Lower leg skin (tissue), 4 donors: ENCODE measurements around the gene IFI27. TPM values are rescaled to one million over a fixed set of nuclear protein-coding genes. Genes with fewer than 3 reads are reported as not detected.

ENCODE experiments used
- DNase-seq, 2 donors: peaks; one replicate each; pipeline ENCODE4 v3.0.0-alpha.2; 2019; ENCODE audit warnings: low spot score in 2 of 2
- H3K4me3 ChIP-seq: fragments of 200-600 bp; sonication (generic); 2 replicates; pipeline ENCODE4 v1.5.1; 2017; ENCODE audit warnings: mild to moderate bottlenecking, low read depth; ENCODE audit not compliant: poor library complexity, severe bottlenecking
- CTCF ChIP-seq, 3 donors: fragments of 450-650 bp; IDR thresholded peaks; one replicate each; pipeline ENCODE4 v1.5.1; 2016; ENCODE audit warnings: antibody characterized with exemption in 3 of 3, mild to moderate bottlenecking in 3 of 3, moderate library complexity in 2 of 3
- POLR2A ChIP-seq, 2 donors: fragments of 450-650 bp; IDR thresholded peaks; one replicate each; pipeline ENCODE4 v1.6.1; 2016 to 2017; ENCODE audit warnings: antibody characterized with exemption in 2 of 2, mild to moderate bottlenecking in 1 of 2, moderate library complexity in 1 of 2
- WGBS, 2 donors: methylation state at CpG; one replicate each; pipeline ENCODE4 v1.1.5; 2018; 5-methylcytosine and 5-hydroxymethylcytosine counted together
- intact Hi-C: fragments of 100-400 bp; cut with DNase I; formaldehyde crosslinking; loops from one replicate; pipeline ENCODE4 v1.15.0; 2023; ENCODE audit warnings: low total_unique reads
- total RNA-seq, 4 donors: library from RNA; depleted of rRNA; stranded (reverse); fragments of >200 nt; gene quantifications; one replicate each; pipeline ENCODE4 v1.1.0, GENCODE V29; 2016

Gene IFI27
- total RNA-seq, 4 donors from 2014 or later, result 70.2 to 133 (median 109) TPM

GRCh38 chr14:94113490-94113889, 3.0 kb downstream of the IFI27 start:
- H3K4me3 ChIP-seq, result no peak overlapping the region
- DNase-seq, result peak in 1 of 2 donors; percentile 83
- WGBS, 2 donors, result 44 to 57% methylated on average over 6 of the region's 6 CpGs
- TF ChIP-seq CTCF (IDR thresholded peaks at IDR 0.05), result no peak
- TF ChIP-seq POLR2A (IDR thresholded peaks at IDR 0.05), result no peak
- intact Hi-C loops, result no loop called here

DNA sequence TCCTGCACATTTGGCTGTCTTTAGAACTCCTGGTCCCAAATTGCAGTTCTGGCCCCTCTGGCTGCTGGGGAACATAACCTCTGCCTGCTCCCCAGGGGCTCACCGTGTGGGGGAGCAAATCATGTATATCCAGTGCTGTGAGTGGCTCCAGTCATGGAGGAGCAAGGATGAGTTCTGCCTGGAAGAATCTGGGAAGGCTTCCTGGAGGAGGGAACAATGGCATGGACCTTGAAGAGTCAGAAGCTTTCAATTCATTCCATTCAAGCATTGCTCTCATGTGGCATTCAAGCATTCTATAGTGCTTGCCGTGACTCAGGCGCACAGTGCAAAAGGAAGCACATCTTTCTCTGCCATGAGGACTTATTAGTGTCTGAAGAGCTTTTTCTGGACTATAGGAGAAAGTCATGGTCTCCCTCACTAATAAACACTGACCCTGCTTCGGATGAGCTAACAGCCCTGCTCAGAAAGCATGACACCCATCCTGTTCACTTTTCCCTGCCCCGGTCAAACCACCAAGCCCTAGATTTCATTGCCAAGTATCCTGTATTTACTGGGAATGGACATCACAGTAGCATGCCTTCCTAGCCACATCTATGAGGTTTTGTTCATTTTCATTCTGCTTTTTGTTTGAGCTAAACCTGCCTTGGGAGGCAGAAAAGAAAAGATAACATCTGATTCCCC, 3.5 kb downstream of the IFI27 start:
- peak in 1 of 2 donors; percentile 49 for DNase-seq
- TF ChIP-seq POLR2A (IDR thresholded peaks at IDR 0.05) (no peak), CTCF (IDR thresholded peaks at IDR 0.05) (no peak)
- intact Hi-C loops, result no loop called here
- WGBS, 2 donors, result 81 to 87% methylated on average over 5 of the region's 5 CpGs
- H3K4me3 ChIP-seq, result no peak overlapping the region

DNA sequence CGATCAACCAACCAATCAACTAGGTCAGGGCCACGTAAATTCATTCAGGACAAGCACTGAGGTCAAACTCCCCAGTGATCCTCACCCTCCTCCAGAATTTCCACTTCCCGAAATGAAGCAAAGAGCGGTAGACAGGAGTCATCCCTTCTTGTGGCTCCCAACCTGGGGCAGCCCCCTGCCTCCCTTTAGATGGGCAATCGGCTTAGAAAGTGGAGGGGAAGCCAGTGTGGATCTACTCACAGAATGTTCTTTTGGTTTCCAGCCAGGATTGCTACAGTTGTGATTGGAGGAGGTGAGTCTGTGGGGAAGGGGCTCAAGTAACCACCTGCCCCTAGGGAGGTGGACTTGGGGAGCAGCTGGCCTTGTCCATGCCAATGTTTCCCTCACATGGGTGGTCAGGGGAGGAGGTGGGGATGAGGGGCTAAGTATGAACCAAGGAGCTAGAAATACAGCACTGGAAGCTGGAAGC, 4.1 kb downstream of the IFI27 start:
- WGBS, 2 donors, result 83 to 93% methylated on average over 5 of the region's 5 CpGs
- TF ChIP-seq CTCF (IDR thresholded peaks at IDR 0.05) (no peak), POLR2A (IDR thresholded peaks at IDR 0.05) (no peak)
- no peak overlapping the region for H3K4me3 ChIP-seq
- DNase-seq, result no peak
- intact Hi-C loops, result no loop called here

DNA sequence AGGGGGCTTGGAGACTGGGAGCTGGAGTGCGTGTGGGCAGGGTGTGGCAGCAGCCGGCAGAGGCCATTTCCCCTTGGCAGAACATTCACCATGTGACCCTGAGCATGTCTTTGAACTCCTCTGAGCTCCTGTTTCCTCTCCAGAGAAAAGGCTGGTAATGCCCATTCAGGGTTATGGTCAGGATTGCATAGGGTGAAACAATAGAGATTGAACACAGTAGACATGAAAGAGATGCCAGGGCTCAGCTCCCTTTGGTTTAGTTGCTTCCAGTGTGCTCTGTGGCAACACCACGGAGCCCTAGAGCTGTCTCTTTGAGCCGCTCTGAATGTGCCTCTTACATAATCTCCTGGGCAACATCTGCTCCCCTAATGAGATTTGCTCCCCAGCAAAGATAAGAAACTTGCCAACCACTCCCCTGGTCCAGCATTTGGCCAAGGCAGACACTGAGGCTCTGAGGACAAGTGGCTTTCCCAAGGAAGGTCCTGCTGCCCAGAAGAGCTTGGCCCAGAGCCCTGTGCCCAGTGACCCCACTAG, 4.6 kb downstream of the IFI27 start:
- WGBS, 2 donors, result 10 to 12% methylated on average over 4 of the region's 4 CpGs
- TF ChIP-seq CTCF (IDR thresholded peaks at IDR 0.05) (no peak), POLR2A (IDR thresholded peaks at IDR 0.05) (no peak)
- intact Hi-C loops, result no loop called here
- DNase-seq, result peak in 1 of 2 donors; percentile 86
- no peak overlapping the region for H3K4me3 ChIP-seq

DNA sequence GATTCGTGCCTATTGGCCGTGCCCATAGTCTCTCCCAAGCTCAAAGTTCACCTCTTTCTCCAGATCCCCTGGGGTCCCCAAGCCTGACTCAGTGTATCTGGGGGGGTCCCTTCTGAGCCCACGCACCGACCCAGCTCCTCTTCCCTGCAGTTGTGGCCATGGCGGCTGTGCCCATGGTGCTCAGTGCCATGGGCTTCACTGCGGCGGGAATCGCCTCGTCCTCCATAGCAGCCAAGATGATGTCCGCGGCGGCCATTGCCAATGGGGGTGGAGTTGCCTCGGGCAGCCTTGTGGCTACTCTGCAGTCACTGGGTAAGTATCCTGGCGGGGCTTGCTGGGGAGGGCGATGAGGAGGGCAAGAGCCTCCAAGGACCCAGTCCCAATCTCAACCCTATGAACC, 5.1 kb downstream of the IFI27 start:
- peak in 1 of 2 donors; percentile 82 for DNase-seq
- no peak overlapping the region for H3K4me3 ChIP-seq
- no peak for TF ChIP-seq CTCF (IDR thresholded peaks at IDR 0.05)
- no peak for TF ChIP-seq POLR2A (IDR thresholded peaks at IDR 0.05)
- intact Hi-C loops, result no loop called here
- 81 to 83% methylated on average over 11 to 12 of the region's 15 CpGs for WGBS, 2 donors
